Stomach (tissue), 9 donors: ENCODE results near the gene SSBP3. TPM values are rescaled to one million over a fixed set of nuclear protein-coding genes. Genes with fewer than 3 reads are reported as not detected.

Experiments
- DNase-seq, 2 donors: peaks; one replicate each; pipeline versions ENCODE4 v3.0.0 to v3.0.0-alpha.2; 2013 to 2019
- H3K27ac ChIP-seq, 5 donors: fragments of 200-600 bp in 4 of 5; sonication (generic) in 4 of 5; one replicate each; pipeline ENCODE4 v1.5.1; 2013 to 2019; ENCODE audit warnings: mild to moderate bottlenecking in 1 of 5, moderate library complexity in 1 of 5
- H3K27me3 ChIP-seq, 3 donors: fragments of 200-600 bp; sonication (generic); one replicate each; pipeline ENCODE4 v1.5.1; 2017 to 2019; ENCODE audit warnings: mixed run types in 1 of 3
- H3K36me3 ChIP-seq, 4 donors: fragments of 200-600 bp; sonication (generic); 1 replicate in 3 of 4; 2 replicates in 1 of 4; pipeline ENCODE4 v1.5.1; 2016 to 2019
- H3K4me1 ChIP-seq, 4 donors: fragments of 200-600 bp; sonication (generic); one replicate each; pipeline ENCODE4 v1.5.1; 2016 to 2019
- H3K4me3 ChIP-seq, 4 donors: fragments of 200-600 bp; sonication (generic) in 3 of 4; one replicate each; pipeline ENCODE4 v1.5.1; 2016 to 2019; ENCODE audit warnings: mild to moderate bottlenecking in 1 of 4
- H3K9me3 ChIP-seq, 4 donors: fragments of 200-600 bp; sonication (generic); one replicate each; pipeline ENCODE4 v1.5.1; 2016 to 2019
- EP300 ChIP-seq: sonication (generic); formaldehyde crosslinking; IDR thresholded peaks from one replicate; pipeline ENCODE4 v1.6.1; 2017; ENCODE audit warnings: antibody characterized with exemption
- POLR2A ChIP-seq, 4 donors: fragments of 450-650 bp; IDR thresholded peaks; one replicate each; pipeline ENCODE4 v1.6.1; 2016; ENCODE audit warnings: antibody characterized with exemption in 4 of 4, control low read depth in 2 of 4, mild to moderate bottlenecking in 1 of 4, moderate library complexity in 1 of 4
- POLR2AphosphoS5 ChIP-seq, 3 donors: sonication (generic); formaldehyde crosslinking; IDR thresholded peaks; one replicate each; pipeline ENCODE4 v1.6.1; 2016; ENCODE audit warnings: antibody characterized with exemption in 3 of 3
- WGBS, 5 donors: extraction: QIAGEN DNeasy Blood & Tissue Kit in 3 of 5; methylation state at CpG; one replicate each; pipeline versions ENCODE4 v1.1.5 to v1.1.7; 2013 to 2018; 5-methylcytosine and 5-hydroxymethylcytosine counted together
- intact Hi-C: fragments of 100-400 bp; cut with DNase I; formaldehyde crosslinking; loops from one replicate; pipeline ENCODE4 v1.15.1; 2023; ENCODE audit warnings: low total_unique reads
- polyA plus RNA-seq, 3 donors: library from polyadenylated mRNA; stranded (reverse); fragments of 200-250 nt; gene quantifications; one replicate each; pipeline ENCODE4 v1.2.3, GENCODE V29; 2013
- total RNA-seq, 5 donors: library from RNA; depleted of rRNA; stranded (reverse); fragments of >200 nt; gene quantifications; one replicate each; pipeline versions ENCODE4 v1.1.0 to v1.2.3, GENCODE V29; 2014 to 2016
- TF ChIP-seq, protein P1 (sequence below), 7 experiments: fragments of 450-650 bp in 4 of 7; fragments of 200-600 bp in 3 of 7; sonication (generic) in 3 of 7; IDR thresholded peaks; one replicate each; pipeline ENCODE4 v1.5.1; 2016 to 2019; ENCODE audit warnings: antibody characterized with exemption in 7 of 7, control low read depth in 2 of 7, mild to moderate bottlenecking in 1 of 7
- donor health status: healthy with polysubstance abuse.
- donor health status: Bipolar disorder and iron deficiency.
- donor health status: healthy.

SSBP3 gene
- total and polyA plus RNA-seq, 8 donors: 4.3 to 100 (median 38.1) TPM

DNA sequence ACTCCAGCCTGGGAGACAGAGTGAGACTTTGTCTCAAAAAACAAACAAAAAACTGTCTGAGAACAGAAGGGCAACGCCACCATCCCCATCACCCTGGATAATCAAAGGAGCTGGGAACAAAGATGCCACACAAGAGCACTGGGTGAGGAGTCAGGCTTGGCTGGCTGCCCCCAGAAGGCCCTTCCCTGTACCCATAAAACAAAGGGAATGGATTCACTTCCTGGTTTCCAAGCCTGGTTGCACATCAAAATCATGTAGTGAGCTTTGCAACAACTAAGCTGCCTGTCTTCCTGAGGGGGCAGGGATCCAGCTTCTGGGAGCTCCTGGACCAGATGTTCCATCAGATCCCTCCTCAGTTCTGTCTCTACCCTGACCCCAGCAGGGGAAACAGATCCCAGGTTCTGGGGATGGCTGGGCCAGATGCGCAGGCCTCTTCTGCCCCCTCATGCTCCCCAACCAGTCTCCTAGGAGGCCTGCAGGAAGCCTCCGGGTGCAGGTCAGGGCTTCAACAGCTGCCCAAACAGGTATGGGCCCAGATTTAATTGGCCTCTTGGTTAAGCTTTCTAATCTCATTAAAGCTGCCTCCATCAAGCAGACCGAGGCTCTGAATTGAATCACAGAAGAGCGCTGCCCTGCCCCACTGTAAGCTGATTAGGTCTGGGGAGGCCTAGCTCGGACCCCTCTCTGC is 108.5 kb downstream of the SSBP3 start:
- Histone ChIP-seq H3K36me3 (no peaks in the 10 kb centered on the region), H3K4me1 (peaks cover 80 to 97% (median 89%) of the 10 kb centered on the region in 4 donors), H3K4me3 (no peak overlapping the region), H3K27ac (peak overlapping the region; percentile 67 to 87 (median 84)), H3K9me3 (no peaks in the 10 kb centered on the region), H3K27me3 (no peaks in the 10 kb centered on the region)
- TF ChIP-seq POLR2AphosphoS5 (IDR thresholded peaks at IDR 0.05): no peak
- TF ChIP-seq, protein P1, sequence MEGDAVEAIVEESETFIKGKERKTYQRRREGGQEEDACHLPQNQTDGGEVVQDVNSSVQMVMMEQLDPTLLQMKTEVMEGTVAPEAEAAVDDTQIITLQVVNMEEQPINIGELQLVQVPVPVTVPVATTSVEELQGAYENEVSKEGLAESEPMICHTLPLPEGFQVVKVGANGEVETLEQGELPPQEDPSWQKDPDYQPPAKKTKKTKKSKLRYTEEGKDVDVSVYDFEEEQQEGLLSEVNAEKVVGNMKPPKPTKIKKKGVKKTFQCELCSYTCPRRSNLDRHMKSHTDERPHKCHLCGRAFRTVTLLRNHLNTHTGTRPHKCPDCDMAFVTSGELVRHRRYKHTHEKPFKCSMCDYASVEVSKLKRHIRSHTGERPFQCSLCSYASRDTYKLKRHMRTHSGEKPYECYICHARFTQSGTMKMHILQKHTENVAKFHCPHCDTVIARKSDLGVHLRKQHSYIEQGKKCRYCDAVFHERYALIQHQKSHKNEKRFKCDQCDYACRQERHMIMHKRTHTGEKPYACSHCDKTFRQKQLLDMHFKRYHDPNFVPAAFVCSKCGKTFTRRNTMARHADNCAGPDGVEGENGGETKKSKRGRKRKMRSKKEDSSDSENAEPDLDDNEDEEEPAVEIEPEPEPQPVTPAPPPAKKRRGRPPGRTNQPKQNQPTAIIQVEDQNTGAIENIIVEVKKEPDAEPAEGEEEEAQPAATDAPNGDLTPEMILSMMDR (IDR thresholded peaks at IDR 0.05): no peak
- TF ChIP-seq POLR2A (IDR thresholded peaks at IDR 0.05): no peak
- TF ChIP-seq EP300: no peak
- intact Hi-C loops: no loop called here
- DNase-seq: peak in 1 of 2 donors; percentile 58
- WGBS, 5 donors: 40 to 55% (median 50%) methylated on average over 5 to 6 of the region's 6 CpGs

- peak overlapping the region in 4 of 5 donors; percentile 80 to 87 (median 84) for H3K27ac ChIP-seq
- intact Hi-C loops: no loop called here
- 79 to 89% (median 84%) methylated on average over 5 of the region's 5 CpGs for WGBS, 5 donors
Measured at GRCh38 chr1:54296666-54297065, 109.5 kb downstream of the SSBP3 start.

DNA sequence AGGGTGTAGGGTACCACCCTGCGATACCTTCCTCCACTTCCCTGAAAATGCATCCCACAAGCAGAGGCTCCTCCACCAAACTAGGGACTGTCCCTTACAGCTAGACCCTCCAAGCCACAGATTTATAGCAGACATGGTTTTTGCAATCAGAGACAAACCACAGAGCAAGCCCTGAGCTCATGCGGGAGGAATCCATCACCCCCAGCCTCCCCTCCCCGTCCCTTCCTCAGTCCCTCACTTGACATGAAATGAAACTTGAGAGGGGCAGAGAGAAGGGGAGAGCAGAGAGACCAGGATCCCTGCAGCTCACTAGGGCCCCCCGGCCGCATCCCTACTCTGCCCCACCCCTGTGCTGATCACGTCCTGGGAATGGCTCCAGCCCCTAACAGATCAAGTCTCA is 111.3 kb downstream of the SSBP3 start:
- Histone ChIP-seq H3K27ac (peak overlapping the region in 4 of 5 donors; percentile 37 to 87 (median 84)), H3K9me3 (no peaks in the 10 kb centered on the region), H3K4me3 (no peak overlapping the region), H3K27me3 (no peaks in the 10 kb centered on the region), H3K4me1 (peaks cover 84 to 98% (median 96%) of the 10 kb centered on the region in 4 donors), H3K36me3 (no peaks in the 10 kb centered on the region)
- DNase-seq: no peak
- 68 to 80% (median 75%) methylated on average over 6 of the region's 6 CpGs for WGBS, 5 donors
- intact Hi-C loops: no loop called here
- TF ChIP-seq POLR2A (IDR thresholded peaks at IDR 0.05) (no peak), POLR2AphosphoS5 (IDR thresholded peaks at IDR 0.05) (no peak), EP300 (no peak)
- TF ChIP-seq, protein P1 (IDR thresholded peaks at IDR 0.05): no peak

More at GRCh38 chr1:54296666-54297065, 109.5 kb downstream of the SSBP3 start:
- DNase-seq: no peak
- H3K36me3 ChIP-seq: no peaks in the 10 kb centered on the region
- H3K9me3 ChIP-seq: no peaks in the 10 kb centered on the region
- H3K27me3 ChIP-seq: no peaks in the 10 kb centered on the region
- peaks cover 83 to 98% (median 93%) of the 10 kb centered on the region in 4 donors for H3K4me1 ChIP-seq
- TF ChIP-seq POLR2AphosphoS5 (IDR thresholded peaks at IDR 0.05) (no peak), EP300 (no peak), POLR2A (IDR thresholded peaks at IDR 0.05) (no peak)
- TF ChIP-seq, protein P1 (IDR thresholded peaks at IDR 0.05): no peak
- no peak overlapping the region for H3K4me3 ChIP-seq

- no peak overlapping the region for H3K4me3 ChIP-seq
- H3K9me3 ChIP-seq: no peaks in the 10 kb centered on the region
- H3K36me3 ChIP-seq: no peaks in the 10 kb centered on the region
- H3K27ac ChIP-seq: peak overlapping the region in 4 of 5 donors; percentile 29 to 87 (median 82)
- DNase-seq: no peak
- 68 to 75% (median 73%) methylated on average over 10 of the region's 10 CpGs for WGBS, 5 donors
- TF ChIP-seq EP300 (no peak), POLR2A (IDR thresholded peaks at IDR 0.05) (no peak), POLR2AphosphoS5 (IDR thresholded peaks at IDR 0.05) (no peak)
- TF ChIP-seq, protein P1 (IDR thresholded peaks at IDR 0.05): no peak
- H3K4me1 ChIP-seq: peaks cover 78 to 98% (median 94%) of the 10 kb centered on the region in 4 donors
- H3K27me3 ChIP-seq: no peaks in the 10 kb centered on the region
- intact Hi-C loops: no loop called here
Measured at GRCh38 chr1:54292002-54292911, 113.9 kb downstream of the SSBP3 start.
